GM18505 (cell line): ENCODE data around the gene RNASEH2B.
A peak's percentile ranks its signal among the peaks of the same experiment; 100 is the strongest.

Experiments
- ATAC-seq: cut with Tn5 transposase; IDR thresholded peaks from one replicate; pipeline ENCODE4 v1.9.1; 2021; ENCODE audit not compliant: unreplicated experiment
- POLR2A ChIP-seq: IDR thresholded peaks from 4 replicates; pipeline ENCODE4 v1.6.1; 2011; ENCODE audit warnings: borderline replicate concordance; ENCODE audit not compliant: insufficient read depth, insufficient read length; ENCODE audit errors: extremely low read depth

The RNASEH2B gene

DNA sequence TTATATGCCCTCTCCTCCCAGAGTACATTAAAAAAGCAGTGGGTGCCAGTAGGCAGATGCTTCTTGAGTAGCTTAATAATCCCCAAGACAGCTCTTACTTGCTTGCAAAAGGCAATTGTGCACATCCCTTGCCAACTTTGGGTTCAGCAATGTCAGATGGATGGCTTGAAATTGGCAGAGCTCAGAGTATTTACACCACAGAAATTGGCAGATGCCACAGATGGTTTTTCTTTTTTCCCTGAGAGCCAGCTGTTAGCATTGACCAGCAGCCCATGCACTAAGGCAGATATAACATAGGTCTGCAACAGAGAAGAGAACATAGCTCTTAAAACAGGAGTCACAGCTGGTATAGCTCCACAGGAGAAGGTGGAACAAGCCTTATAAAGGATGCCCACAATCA is 18.4 kb upstream of the RNASEH2B start:
- no peak for ATAC-seq
- TF ChIP-seq POLR2A: no peak

DNA sequence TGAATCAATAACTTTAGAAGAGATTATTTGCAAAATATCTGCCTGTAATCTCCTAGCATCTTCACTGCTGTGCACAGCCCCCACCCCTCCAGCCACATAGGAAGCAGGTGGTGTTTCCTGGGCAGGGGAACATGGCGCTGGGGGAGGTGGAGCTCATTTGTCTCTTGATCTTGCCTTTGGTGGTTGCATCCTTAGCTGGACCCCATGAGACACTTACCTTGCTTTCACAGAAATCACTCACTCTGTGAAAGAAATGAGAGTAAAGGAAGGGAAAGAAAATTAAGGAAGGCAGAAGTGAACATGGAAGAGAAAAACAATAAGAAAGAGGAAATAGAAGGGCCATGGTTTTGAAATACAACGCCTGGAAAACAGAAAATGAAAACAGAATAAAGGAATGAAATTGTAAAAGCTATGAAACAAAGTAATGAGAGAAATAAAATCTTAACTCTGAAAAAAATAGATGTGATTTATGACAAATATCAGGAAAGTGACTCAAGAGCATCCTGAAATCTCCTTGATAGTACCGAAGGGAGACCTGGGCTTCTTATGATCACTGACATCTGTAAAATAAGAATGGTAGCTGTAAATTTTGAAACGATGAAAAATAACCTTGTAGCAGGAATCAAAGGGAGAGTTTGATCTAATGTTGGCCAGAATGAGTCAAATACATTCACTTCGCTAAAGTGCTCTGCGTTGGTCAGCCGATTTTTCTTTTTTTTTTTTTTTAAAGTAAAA is 17.2 kb upstream of the RNASEH2B start:
- TF ChIP-seq POLR2A: peak; percentile 53
- no peak for ATAC-seq

DNA sequence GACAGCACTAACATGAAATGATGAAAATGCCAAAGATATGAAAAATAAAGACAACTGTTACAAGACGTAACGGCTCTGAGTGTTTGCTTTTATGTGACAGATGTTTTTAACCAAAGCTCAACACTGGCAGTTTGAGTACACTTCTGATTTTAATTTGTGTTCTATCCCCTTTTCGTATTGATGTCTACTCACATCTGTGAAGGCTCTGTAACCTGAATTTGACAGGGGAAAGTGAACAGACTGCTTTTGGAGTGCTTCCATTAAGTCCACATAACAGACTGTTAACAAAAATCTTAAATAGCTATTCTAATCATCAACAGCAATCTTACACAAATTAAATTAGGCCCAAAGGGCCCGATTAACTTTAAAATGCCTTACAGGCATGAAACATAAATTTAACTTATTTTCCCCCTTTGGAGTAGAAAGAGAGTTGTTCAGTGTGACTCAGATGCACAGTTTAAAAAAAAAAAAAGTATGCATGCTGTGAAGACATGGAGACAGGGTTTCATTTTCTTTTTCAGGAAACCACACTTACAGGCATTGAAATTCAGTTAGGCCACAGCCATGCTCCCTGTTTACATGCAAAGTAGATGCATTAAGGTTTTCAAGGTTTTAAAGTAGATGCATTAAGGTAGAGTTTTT is 16.3 kb upstream of the RNASEH2B start:
- peak; percentile 59 for ATAC-seq
- TF ChIP-seq POLR2A: no peak

DNA sequence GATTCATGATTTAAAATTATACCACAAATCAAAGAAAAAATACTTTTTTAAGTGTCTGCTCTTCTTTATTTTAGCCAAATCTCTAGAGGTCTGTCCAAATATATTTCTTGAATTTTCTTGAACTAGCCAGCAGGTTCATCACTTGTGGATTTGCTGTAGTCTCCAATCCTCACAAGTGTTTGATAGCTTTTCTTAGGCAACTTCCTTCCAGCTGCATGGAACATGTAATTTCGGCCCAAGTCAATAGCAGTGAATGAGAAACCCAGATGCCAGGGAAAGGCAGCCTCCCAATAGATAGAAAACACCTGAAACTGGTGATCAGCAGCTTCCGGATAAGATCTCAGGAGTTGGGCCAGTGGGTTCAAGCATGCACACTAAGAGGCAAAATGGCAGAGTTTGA is 15.6 kb upstream of the RNASEH2B start:
- ATAC-seq: no peak
- no peak for TF ChIP-seq POLR2A

DNA sequence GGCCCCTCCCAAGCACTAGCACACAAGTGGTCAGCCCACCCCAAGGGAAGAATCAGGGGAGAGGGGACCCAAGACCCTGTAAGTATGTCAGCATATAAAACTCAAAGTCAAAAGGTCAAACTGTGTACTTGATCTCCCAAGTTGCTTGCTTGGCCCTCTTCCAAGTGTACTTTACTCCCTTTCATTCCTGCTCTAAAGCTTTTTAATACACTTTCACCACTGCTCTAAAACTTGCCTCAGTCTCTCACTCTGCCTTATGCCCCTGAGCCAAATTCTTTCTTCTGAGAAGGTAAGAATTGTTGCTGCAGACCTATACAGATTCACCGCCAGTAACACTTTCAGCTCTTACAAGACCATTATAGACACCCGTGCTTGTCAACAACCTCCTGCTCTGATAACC is 15.1 kb upstream of the RNASEH2B start:
- no peak for ATAC-seq
- TF ChIP-seq POLR2A: no peak

DNA sequence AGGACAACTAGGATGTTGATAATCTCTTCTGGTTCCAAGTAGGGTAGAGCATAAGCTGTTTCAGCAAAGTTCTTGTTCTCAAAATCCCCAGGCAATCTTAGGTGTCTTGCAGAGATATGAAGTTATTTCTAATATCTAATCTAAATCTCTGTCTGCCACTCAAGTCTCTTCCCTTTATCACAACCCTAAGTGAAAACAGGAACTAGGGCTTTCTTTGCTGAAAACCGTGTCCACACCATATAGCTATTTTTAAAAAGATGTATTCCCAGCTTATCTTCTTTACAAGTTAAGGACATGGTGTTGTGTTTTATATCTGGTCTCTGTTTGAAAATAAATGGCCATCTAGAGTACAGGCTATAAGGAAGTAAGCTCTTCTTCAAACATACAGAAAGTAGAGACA is 11.3 kb upstream of the RNASEH2B start:
- no peak for TF ChIP-seq POLR2A
- no peak for ATAC-seq

DNA sequence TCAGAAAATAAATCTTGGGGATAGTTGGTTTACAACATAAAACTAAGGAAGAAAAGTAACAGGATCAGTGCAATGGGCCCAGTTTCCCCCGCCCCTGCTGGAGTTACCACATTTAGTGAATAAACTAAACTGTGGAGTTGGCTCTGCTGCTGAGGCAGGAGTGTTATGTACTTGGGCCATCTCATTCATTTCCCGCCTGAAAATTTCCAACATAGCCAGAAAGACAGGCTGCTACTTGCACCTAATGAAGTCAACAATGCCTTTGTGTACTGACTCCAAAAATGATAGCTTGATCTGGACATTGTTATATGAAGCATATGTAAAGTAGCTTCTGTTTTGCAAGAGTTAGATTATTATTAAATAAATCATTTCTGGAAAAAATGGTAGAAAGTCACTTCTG is 7.9 kb upstream of the RNASEH2B start:
- ATAC-seq: no peak

DNA sequence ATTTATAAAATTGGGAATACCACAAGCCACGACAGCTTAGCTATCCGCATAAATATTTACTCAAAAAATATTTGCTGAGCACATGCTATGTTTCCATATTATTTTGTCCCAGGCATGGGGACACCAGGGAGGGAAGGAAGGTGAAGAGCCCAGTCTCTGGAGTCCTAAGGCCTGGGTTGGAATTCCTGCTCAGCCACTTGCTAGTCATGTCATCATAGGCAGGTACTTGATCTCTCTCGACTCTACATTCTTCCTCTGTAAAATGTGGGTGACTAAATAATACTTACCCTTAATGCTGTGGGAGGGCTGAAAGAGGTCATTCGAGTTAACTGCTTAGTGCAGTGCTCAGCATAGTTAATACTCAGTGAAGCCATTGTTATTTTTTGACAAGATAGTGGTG is 4.3 kb upstream of the RNASEH2B start:
- ATAC-seq: no peak

More for the DNA sequence above, 7.9 kb upstream of the RNASEH2B start:
- TF ChIP-seq POLR2A: no peak

DNA sequence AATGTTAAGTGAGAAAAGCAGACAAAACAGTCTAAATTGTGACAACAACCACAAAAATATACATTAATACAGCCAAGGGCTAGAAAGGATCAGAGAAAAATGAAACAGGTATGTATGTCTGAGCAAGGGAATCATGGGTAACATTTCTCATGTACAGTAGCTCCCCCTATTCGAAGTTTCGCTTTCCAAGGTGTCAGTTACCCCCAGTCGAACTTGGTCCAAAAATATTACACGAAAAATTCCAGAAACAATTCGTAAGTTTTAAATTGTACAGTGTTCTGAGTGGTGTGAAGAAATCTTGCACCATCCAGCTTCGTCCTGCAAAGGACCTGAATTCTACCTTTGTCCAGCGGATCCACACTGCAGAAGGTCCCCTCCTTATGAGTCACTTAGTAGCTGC is 1.8 kb upstream of the RNASEH2B start:
- ATAC-seq: no peak
- no peak for TF ChIP-seq POLR2A

More for the DNA sequence above, 4.3 kb upstream of the RNASEH2B start:
- TF ChIP-seq POLR2A: no peak

DNA sequence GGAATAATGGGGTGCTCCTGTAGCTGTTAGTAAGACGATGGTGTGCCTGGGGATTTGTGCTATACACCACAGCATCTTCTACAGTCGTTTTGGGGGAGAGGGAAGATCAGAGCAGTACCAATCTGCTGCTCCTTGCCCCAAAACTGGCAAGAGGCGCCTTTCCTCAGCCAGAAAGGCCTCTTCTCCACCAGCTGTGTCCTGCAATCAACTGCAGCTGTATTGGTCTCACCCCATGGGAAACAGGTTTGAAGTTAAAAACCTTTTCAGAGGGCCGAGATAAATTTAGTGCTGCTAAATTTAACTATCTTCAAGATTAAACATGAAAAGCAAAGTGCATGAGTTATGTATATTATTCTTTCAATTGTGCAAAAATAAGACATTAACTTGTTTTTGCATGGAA is 1.2 kb upstream of the RNASEH2B start:
- TF ChIP-seq POLR2A: no peak

DNA sequence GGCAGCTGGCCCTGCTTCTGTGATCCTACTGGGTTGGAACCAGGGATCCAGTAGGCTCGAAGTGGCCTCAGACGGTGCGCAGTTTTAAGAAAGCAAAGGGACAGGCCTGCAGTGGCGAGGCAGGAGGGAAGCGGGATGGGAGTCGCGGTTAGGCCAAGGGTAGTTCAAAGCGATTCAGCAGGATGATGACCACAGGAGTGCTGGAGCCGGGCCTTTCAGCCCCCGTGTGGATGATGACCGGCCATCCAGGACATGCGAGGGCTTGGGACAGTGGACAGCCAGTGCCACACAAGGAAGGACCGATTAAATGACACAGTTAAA is 854 bp downstream of the RNASEH2B start:
- ATAC-seq: no peak
- TF ChIP-seq POLR2A: no peak

More for the DNA sequence above, 1.2 kb upstream of the RNASEH2B start:
- no peak for ATAC-seq

DNA sequence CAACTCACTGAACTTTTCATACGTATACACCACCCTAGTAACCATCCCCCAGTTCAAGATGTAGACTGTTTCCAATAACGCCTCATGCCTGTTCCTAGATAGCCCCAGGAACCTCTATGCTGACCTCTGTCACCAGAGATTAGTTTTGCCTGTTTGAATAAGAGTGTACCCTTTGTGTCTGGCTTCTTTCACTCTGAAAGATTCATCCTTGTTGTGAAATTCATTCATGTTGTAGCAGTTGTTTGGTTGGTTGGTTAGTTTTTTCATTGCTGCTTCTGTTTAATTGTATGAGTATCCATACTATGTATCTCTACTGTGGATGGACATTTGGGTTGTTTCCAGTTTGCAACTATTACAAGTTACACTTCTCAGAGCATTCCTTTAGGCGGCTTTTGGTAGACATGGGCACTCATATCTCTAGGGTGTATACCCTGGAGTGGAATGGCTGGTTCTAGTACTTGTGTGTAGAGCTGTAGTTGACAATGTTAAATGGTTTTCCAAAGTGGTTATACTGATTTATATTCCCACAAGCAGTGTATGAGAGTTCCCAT is 1.6 kb downstream of the RNASEH2B start:
- ATAC-seq: no peak
- TF ChIP-seq POLR2A: peak; percentile 42

DNA sequence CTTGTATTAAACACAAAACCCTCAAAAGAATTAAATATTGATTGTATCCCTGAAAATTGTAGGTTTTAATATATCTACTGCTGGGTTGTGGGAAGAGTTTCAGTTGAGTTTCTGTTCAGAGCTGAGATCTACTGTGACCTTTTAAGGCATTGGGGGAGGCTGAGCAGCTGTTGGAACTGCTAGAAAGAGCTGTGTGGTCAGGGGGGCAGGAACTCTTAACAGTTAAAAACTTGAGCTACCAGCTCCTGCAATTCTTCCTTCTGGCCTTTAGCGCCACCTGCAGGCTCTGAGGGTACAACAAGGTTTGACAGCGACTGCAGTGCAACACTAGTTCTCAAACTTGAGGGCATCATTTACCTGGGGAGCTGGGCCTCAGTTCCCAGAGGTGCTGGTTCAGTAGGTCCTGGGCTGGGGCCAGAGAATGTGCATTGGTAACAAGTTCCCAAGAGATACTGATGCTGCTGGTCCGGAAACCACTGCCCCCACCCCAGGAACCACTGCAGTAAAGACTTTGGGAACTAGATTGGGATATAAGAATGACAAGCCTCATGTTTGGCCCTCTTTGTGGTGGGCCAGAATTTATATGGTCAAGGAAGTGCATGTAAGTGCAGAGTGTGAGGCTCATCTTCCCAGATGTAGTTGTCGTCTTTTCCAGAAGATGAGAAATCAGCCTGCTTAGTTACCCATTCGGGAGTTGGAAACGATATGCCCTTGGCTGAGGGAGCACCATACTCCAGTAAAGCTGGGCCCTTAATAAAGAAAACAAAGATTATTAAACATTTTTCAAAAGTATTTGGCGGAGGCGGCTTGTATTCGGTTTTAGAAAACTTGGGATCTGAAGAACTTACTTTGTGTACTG is 2.6 kb downstream of the RNASEH2B start:
- peak; percentile 45 for ATAC-seq
- TF ChIP-seq POLR2A: peak; percentile 27

DNA sequence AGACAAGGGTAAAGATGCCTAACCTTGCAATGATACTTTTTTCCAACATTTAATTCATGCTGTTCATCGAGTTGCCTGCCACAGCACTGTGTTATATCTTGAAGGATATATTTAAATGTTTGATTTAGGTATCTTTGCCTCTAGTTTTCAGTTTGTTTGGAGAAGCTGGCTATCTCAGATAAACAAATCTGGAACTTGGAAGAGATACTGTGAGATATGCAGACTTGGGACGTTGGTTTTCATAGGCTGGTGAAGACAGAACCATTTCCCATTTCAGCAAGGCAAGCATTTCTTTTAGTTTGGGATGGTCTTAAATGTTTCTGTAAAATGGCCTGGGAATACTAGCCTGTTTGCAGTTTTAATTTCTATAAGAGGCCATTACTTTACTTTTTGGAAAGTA is 3.3 kb downstream of the RNASEH2B start:
- TF ChIP-seq POLR2A: no peak
- ATAC-seq: no peak

DNA sequence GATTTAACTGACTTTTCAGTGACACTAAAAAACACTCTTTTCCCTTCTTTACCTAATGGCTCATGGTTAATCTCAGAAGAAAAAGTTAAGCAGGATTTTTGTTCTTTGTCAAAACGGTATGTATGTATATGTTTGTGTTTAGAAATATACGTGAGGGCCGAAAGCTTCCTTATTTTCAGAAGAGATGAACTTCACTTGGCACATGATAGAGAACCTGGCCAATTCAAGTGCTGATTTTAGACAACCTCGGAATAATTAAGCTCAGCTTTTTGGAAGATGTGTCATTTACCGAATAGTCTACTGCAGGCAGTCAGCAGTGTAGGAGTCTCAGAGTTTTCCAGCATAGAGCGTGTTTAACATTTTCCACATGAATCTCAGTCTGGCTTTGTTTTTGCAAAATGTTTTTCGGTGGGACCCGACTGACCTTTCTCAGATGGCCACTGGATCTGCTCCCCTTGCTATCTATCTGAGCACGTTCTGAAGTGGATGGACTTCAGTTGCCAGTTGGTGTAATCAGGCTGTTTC is 4.6 kb downstream of the RNASEH2B start:
- TF ChIP-seq POLR2A: no peak
- no peak for ATAC-seq
